Measurements from ENCODE around the gene OS9. TPM values are rescaled to one million over a fixed set of nuclear protein-coding genes. Genes with fewer than 3 reads are reported as not detected.

Gene OS9, protein sequence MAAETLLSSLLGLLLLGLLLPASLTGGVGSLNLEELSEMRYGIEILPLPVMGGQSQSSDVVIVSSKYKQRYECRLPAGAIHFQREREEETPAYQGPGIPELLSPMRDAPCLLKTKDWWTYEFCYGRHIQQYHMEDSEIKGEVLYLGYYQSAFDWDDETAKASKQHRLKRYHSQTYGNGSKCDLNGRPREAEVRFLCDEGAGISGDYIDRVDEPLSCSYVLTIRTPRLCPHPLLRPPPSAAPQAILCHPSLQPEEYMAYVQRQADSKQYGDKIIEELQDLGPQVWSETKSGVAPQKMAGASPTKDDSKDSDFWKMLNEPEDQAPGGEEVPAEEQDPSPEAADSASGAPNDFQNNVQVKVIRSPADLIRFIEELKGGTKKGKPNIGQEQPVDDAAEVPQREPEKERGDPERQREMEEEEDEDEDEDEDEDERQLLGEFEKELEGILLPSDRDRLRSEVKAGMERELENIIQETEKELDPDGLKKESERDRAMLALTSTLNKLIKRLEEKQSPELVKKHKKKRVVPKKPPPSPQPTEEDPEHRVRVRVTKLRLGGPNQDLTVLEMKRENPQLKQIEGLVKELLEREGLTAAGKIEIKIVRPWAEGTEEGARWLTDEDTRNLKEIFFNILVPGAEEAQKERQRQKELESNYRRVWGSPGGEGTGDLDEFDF
- 183 and 208 TPM in 2 replicates for polyA plus RNA-seq (2011; rRNA removed)
- polyA plus RNA-seq (2012; cell fraction: cytosol; rRNA removed), result 101 and 103 TPM in 2 replicates
- 330 and 527 TPM in 2 replicates for polyA plus RNA-seq (2012; cell fraction: nucleus; rRNA removed)
- polyA plus RNA-seq (2017; fragmentation: RNase III; extraction: RNeasy Plus Mini Kit Qiagen cat#74134 plus additional on column Dnase treatment), result 115 to 128 TPM (median 128 TPM) in 3 replicates
- polyA minus RNA-seq (2011; rRNA and poly(A)+ RNA removed), result 159 and 172 TPM in 2 replicates

DNA sequence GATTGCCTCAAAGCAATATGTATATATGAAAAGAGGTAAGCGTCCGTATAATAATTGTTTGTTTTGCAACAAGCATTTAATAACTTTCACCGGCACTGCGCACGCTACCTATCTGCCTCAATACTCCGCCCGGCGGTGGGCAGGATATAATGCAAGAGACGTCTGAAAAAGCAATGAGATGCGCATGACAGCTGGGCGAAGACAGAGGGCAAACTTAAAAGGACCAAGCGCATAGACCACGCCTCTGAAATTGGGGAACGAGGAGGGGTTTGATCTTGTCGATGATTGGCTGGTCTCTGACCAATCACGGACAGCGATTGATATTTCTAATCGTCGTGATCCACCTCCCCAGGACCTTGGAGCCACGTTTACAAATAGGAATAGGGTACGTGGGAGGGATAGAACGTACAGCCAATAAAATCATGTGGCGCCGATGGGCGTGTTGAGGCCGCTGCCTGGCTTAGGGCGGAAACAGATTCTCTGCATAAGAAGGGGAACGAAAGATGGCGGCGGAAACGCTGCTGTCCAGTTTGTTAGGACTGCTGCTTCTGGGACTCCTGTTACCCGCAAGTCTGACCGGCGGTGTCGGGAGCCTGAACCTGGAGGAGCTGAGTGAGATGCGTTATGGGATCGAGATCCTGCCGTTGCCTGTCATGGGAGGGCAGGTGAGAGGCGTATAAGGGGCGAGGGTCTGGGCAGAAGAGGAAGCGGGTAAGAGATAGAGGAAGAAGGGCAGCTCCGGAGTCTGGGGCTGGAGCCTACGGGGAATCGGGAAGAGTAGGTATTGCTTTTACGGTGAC lies at the start of gene OS9:
Gene OS9 (plus strand): TSS at position 474 of the 800 bp plus-strand sequence. CDS start 30 bp downstream, at position 504.
- DNase-seq (ENCODE audit: low read depth in 1 of 2, low spot score in 1 of 2) (peak; percentile 97 to 100), FAIRE-seq (peak; percentile 97), ATAC-seq (peak; percentile 99 to 100)
- H3K4me1 ChIP-seq, result peaks cover 10% of the 10 kb centered on the region; the same call in 2 of the 3 replicates
- ChIA-PET POLR2A (interaction anchor here (0.6 kb wide), 2 partner anchors 32 to 83 kb away, joined by 3 to 4 read pairs; partner anchors contain the start of gene ARHGEF25), CTCF (interaction anchor here (0.6 to 2.7 kb wide), 29 partner anchors 9 to 113 kb away, joined by 3 to 16 read pairs (median 5); no protein-coding TSS in a partner anchor)
- H3K4me2 ChIP-seq, result peak within 1 kb of the TSS; percentile 98
- peak within 1 kb of the TSS; percentile 84 to 88 for H3K27ac ChIP-seq
- peaks cover 7% of the 10 kb centered on the region; the same call in 1 of the 3 replicates for H3K9me3 ChIP-seq
- peak within 1 kb of the TSS; percentile 93 for H3K4me3 ChIP-seq
- 2% methylated on average over 45 of the region's 45 CpGs for WGBS (ENCODE audit: missing lambda C conversion rate)
- TF ChIP-seq, protein P1, sequence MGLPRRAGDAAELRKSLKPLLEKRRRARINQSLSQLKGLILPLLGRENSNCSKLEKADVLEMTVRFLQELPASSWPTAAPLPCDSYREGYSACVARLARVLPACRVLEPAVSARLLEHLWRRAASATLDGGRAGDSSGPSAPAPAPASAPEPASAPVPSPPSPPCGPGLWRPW (IDR thresholded peaks at IDR 0.05), result no peak
- TF ChIP-seq KDM5A (IDR thresholded peaks at IDR 0.05) (peak; percentile 96), ESRRA (IDR thresholded peaks at IDR 0.05; ENCODE audit: borderline replicate concordance, low read length) (no peak), HOXA7 (CRISPR knock-in tag; IDR thresholded peaks at IDR 0.05) (no peak), MYC (IDR thresholded peaks at IDR 0.05; ENCODE audit: borderline replicate concordance, low read length) (peak; percentile 77; the same call in 1 of the 2 replicates), REST (IDR thresholded peaks at IDR 0.05) (no peak), ZC3H11A (IDR thresholded peaks at IDR 0.05) (no peak), JUN (IDR thresholded peaks at IDR 0.05) (peak in 1 of 2 experiments; percentile 51; a peak in 1 of 5 replicates), ATOH8 (CRISPR knock-in tag; IDR thresholded peaks at IDR 0.05; ENCODE audit: low read depth) (no peak), RCOR1 (IDR thresholded peaks at IDR 0.05; ENCODE audit: low read depth, low read length) (no peak), CHD2 (IDR thresholded peaks at IDR 0.05; ENCODE audit: low read length, partially characterized antibody) (no peak), EHMT2 (IDR thresholded peaks at IDR 0.05; ENCODE audit: low read depth) (no peak), EP300 (IDR thresholded peaks at IDR 0.05) (no peak), ZFP36 (IDR thresholded peaks at IDR 0.05; ENCODE audit: borderline replicate concordance, partially characterized antibody) (no peak), BHLHE40 (IDR thresholded peaks at IDR 0.05; ENCODE audit: low read depth, low read length) (peak; percentile 4; the same call in 1 of the 2 replicates), MAFK (IDR thresholded peaks at IDR 0.05; ENCODE audit: partially characterized antibody) (no peak), FOSL2 (IDR thresholded peaks at IDR 0.05) (no peak), FOSL2 (CRISPR knock-in tag; IDR thresholded peaks at IDR 0.05) (no peak), RNF2 (IDR thresholded peaks at IDR 0.05; ENCODE audit: borderline replicate concordance, low read depth) (no peak), GATA3 (IDR thresholded peaks at IDR 0.05; ENCODE audit: borderline replicate concordance) (no peak), CTCF (IDR thresholded peaks at IDR 0.05) (peak; percentile 55), POLR2AphosphoS2 (conservative IDR thresholded peaks at IDR 0.05; ENCODE audit: low read length) (no peak), SMC3 (IDR thresholded peaks at IDR 0.05) (peak; percentile 47; the same call in 2 of the 3 replicates)
- TF ChIP-seq, protein P2, sequence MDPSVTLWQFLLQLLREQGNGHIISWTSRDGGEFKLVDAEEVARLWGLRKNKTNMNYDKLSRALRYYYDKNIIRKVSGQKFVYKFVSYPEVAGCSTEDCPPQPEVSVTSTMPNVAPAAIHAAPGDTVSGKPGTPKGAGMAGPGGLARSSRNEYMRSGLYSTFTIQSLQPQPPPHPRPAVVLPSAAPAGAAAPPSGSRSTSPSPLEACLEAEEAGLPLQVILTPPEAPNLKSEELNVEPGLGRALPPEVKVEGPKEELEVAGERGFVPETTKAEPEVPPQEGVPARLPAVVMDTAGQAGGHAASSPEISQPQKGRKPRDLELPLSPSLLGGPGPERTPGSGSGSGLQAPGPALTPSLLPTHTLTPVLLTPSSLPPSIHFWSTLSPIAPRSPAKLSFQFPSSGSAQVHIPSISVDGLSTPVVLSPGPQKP (IDR thresholded peaks at IDR 0.05; ENCODE audit: low read depth, low read length), result no peak
- TF ChIP-seq, protein P3, sequence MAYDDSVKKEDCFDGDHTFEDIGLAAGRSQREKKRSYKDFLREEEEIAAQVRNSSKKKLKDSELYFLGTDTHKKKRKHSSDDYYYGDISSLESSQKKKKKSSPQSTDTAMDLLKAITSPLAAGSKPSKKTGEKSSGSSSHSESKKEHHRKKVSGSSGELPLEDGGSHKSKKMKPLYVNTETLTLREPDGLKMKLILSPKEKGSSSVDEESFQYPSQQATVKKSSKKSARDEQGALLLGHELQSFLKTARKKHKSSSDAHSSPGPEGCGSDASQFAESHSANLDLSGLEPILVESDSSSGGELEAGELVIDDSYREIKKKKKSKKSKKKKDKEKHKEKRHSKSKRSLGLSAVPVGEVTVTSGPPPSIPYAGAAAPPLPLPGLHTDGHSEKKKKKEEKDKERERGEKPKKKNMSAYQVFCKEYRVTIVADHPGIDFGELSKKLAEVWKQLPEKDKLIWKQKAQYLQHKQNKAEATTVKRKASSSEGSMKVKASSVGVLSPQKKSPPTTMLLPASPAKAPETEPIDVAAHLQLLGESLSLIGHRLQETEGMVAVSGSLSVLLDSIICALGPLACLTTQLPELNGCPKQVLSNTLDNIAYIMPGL (CRISPR knock-in tag; IDR thresholded peaks at IDR 0.05; ENCODE audit: borderline replicate concordance), result no peak

Measured in A549 (cell line).